Keratinocyte (primary cell): ENCODE data around the gene IGHMBP2. TPM values are rescaled to one million over a fixed set of nuclear protein-coding genes. Genes with fewer than 3 reads are reported as not detected.

Experiments
- DNase-seq: peaks from one replicate; pipeline ENCODE4 v3.0.0-alpha.2; 2011; ENCODE audit warnings: low read depth, missing footprints, low spot score
- FAIRE-seq: peaks from 2 replicates; lab custom pipeline; 2011; peaks lifted over from hg19 to GRCh38; lab: Jason Lieb, UNC
- H2AFZ ChIP-seq: 2 replicates; pipeline ENCODE4 v1.6.0; 2012; ENCODE audit warnings: low read length, control low read depth, inconsistent platforms; ENCODE audit not compliant: control insufficient read depth
- H3K27ac ChIP-seq: 2 replicates; pipeline ENCODE4 v1.5.1; 2011; ENCODE audit warnings: low read length; ENCODE audit not compliant: control insufficient read depth, insufficient read depth
- H3K27me3 ChIP-seq: 3 replicates; pipeline ENCODE4 v1.6.0; 2011; ENCODE audit warnings: low read length; ENCODE audit not compliant: control insufficient read depth, insufficient read depth; ENCODE audit errors: extremely low read depth
- H3K36me3 ChIP-seq, 2 experiments: 2 replicates in 1 of 2; 3 replicates in 1 of 2; pipeline ENCODE4 v1.5.1; 2011; ENCODE audit warnings: low read length in 2 of 2, mild to moderate bottlenecking in 1 of 2; ENCODE audit not compliant: control insufficient read depth in 2 of 2, insufficient read depth in 2 of 2; ENCODE audit errors: extremely low read depth in 1 of 2
- H3K4me1 ChIP-seq: 3 replicates; pipeline ENCODE4 v1.5.1; 2011; ENCODE audit warnings: low read length; ENCODE audit not compliant: control insufficient read depth, insufficient read depth; ENCODE audit errors: extremely low read depth
- H3K4me2 ChIP-seq: 3 replicates; pipeline ENCODE4 v1.6.0; 2011; ENCODE audit warnings: low read depth, low read length; ENCODE audit not compliant: control insufficient read depth, insufficient read depth; ENCODE audit errors: extremely low read depth
- H3K4me3 ChIP-seq, 3 experiments: fragments of 200-600 bp in 1 of 3; sonication (generic) in 1 of 3; 2 replicates in 2 of 3; 3 replicates in 1 of 3; pipeline ENCODE4 v1.5.1; 2011 to 2016; ENCODE audit warnings: low read length in 3 of 3, mild to moderate bottlenecking in 3 of 3, control low read depth in 2 of 3, inconsistent platforms in 1 of 3, low read depth in 1 of 3, mixed read lengths in 1 of 3, mixed run types in 1 of 3, moderate library complexity in 1 of 3; ENCODE audit not compliant: control insufficient read depth in 2 of 3, insufficient read depth in 2 of 3; ENCODE audit errors: extremely low read depth in 1 of 3
- H3K79me2 ChIP-seq: 2 replicates; pipeline ENCODE4 v1.6.0; 2012; ENCODE audit warnings: low read length; ENCODE audit not compliant: control insufficient read depth, insufficient read depth
- H3K9ac ChIP-seq: 3 replicates; pipeline ENCODE4 v1.6.0; 2011; ENCODE audit warnings: low read length; ENCODE audit not compliant: control insufficient read depth, insufficient read depth; ENCODE audit errors: extremely low read depth
- H3K9me1 ChIP-seq: 3 replicates; pipeline ENCODE4 v1.6.0; 2011; ENCODE audit warnings: low read length; ENCODE audit not compliant: control insufficient read depth, insufficient read depth; ENCODE audit errors: extremely low read depth
- H3K9me3 ChIP-seq: 2 replicates; pipeline ENCODE4 v1.5.1; 2012; ENCODE audit warnings: low read depth, low read length; ENCODE audit not compliant: control insufficient read depth
- H4K20me1 ChIP-seq: 3 replicates; pipeline ENCODE4 v1.6.0; 2011; ENCODE audit warnings: low read length; ENCODE audit not compliant: control insufficient read depth, insufficient read depth; ENCODE audit errors: extremely low read depth
- EZH2 ChIP-seq: IDR thresholded peaks from one replicate; pipeline ENCODE4 v1.6.1; 2012; ENCODE audit warnings: inconsistent platforms, mild to moderate bottlenecking, low read length, moderate library complexity
- dilution Hi-C: fragments of 300-500 bp; cut with MboI; formaldehyde crosslinking; loops from one replicate; pipeline ENCODE4 v1.7.0; 2020; ENCODE audit warnings: low sequenced_read_pairs; ENCODE audit not compliant: extremely low pct_ligation_motif_present
- polyA plus RNA-seq, 5 experiments: library from polyadenylated mRNA; depleted of rRNA in 3 of 5; stranded (reverse) in 3 of 5; stranded (forward) in 1 of 5; unstranded in 1 of 5; fragments of >200 nt; gene quantifications; 1 replicate in 1 of 5; 2 replicates in 3 of 5; 3 replicates in 1 of 5; pipeline versions ENCODE4 v1.2.1 to v1.2.3, GENCODE V29; 2011 to 2012; ENCODE audit warnings: missing spikeins in 2 of 5, low read depth in 1 of 5, low replicate concordance in 1 of 5
- TF ChIP-seq, protein P1 (sequence below), 3 experiments: IDR thresholded peaks in 1 of 3; conservative IDR thresholded peaks in 1 of 3; optimal IDR thresholded peaks in 1 of 3; 2 replicates in 2 of 3; 3 replicates in 1 of 3; pipeline versions ENCODE3 to v1.5.1; 2011; ENCODE audit warnings: low read length in 3 of 3, mild to moderate bottlenecking in 3 of 3, moderate library complexity in 2 of 3, control low read depth in 1 of 3, inconsistent platforms in 1 of 3; ENCODE audit not compliant: insufficient read depth in 2 of 3; ENCODE audit errors: extremely low read depth in 1 of 3

IGHMBP2 gene
- polyA plus RNA-seq, 1 donor (not counting 4 experiments of a cell fraction or from before 2014, with no cell fraction given): 10.0 TPM

DNA sequence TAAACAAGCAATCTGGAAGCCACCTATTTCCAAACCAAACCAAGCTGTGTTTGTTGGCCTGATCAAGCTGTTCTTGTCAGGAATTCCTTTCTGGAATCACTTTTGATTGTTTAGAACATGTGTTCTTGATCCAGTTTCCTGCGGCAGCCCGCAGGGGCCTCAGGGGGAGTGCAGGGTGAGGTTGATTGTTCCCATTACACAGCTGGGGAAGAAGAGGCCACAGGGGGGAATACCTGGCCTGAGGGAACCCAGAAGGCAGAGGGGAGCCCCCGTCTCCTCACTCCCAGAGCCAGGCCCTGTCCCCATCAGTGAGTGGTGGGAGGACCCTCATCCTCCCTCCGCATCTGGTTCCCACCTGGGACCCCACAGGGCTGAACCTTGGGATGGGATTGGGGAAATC, 72.9 kb downstream of the IGHMBP2 start:
- Histone ChIP-seq H3K4me2 (no peak overlapping the region), H3K27ac (no peak overlapping the region), H3K9ac (no peak overlapping the region), H3K36me3 (no peaks in the 10 kb centered on the region), H3K4me3 (no peak overlapping the region), H3K4me1 (no peaks in the 10 kb centered on the region), H3K9me1 (no peaks in the 10 kb centered on the region), H3K9me3 (no peaks in the 10 kb centered on the region), H4K20me1 (no peaks in the 10 kb centered on the region), H2AFZ (no peak overlapping the region), H3K27me3 (peaks cover 12% of the 10 kb centered on the region), H3K79me2 (no peaks in the 10 kb centered on the region)
- dilution Hi-C loops: no loop called here
- TF ChIP-seq EZH2: no peak
- TF ChIP-seq, protein P1, sequence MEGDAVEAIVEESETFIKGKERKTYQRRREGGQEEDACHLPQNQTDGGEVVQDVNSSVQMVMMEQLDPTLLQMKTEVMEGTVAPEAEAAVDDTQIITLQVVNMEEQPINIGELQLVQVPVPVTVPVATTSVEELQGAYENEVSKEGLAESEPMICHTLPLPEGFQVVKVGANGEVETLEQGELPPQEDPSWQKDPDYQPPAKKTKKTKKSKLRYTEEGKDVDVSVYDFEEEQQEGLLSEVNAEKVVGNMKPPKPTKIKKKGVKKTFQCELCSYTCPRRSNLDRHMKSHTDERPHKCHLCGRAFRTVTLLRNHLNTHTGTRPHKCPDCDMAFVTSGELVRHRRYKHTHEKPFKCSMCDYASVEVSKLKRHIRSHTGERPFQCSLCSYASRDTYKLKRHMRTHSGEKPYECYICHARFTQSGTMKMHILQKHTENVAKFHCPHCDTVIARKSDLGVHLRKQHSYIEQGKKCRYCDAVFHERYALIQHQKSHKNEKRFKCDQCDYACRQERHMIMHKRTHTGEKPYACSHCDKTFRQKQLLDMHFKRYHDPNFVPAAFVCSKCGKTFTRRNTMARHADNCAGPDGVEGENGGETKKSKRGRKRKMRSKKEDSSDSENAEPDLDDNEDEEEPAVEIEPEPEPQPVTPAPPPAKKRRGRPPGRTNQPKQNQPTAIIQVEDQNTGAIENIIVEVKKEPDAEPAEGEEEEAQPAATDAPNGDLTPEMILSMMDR (optimal IDR thresholded peaks at IDR 0.05 in 1 of 3, IDR thresholded peaks at IDR 0.05 in 1 of 3, conservative IDR thresholded peaks at IDR 0.05 in 1 of 3; ENCODE audit: extremely low read depth in 1 of 3, insufficient read depth in 2 of 3, low read length in 3 of 3): no peak
- DNase-seq: no peak
- no peak for FAIRE-seq

- Histone ChIP-seq H2AFZ (no peak overlapping the region), H3K4me2 (no peak overlapping the region), H3K79me2 (no peaks in the 10 kb centered on the region), H3K36me3 (no peaks in the 10 kb centered on the region), H3K4me1 (no peaks in the 10 kb centered on the region), H3K4me3 (no peak overlapping the region), H3K27ac (no peak overlapping the region), H4K20me1 (no peaks in the 10 kb centered on the region), H3K9me3 (no peaks in the 10 kb centered on the region), H3K9ac (no peak overlapping the region), H3K27me3 (peaks cover 12% of the 10 kb centered on the region), H3K9me1 (no peaks in the 10 kb centered on the region)
- TF ChIP-seq EZH2: no peak
- TF ChIP-seq, protein P1 (optimal IDR thresholded peaks at IDR 0.05 in 1 of 3, IDR thresholded peaks at IDR 0.05 in 1 of 3, conservative IDR thresholded peaks at IDR 0.05 in 1 of 3; ENCODE audit: extremely low read depth in 1 of 3, insufficient read depth in 2 of 3, low read length in 3 of 3): no peak
- dilution Hi-C loops: no loop called here
- FAIRE-seq (no peak), DNase-seq (no peak)
Observed at GRCh38 chr11:68977781-68978625, 74.3 kb downstream of the IGHMBP2 start.
